Peyer's patch (tissue), 4 donors: Measurements from ENCODE around the gene LMAN2L. TPM values are rescaled to one million over a fixed set of nuclear protein-coding genes. Genes with fewer than 3 reads are reported as not detected.

ENCODE experiments used
- DNase-seq, 3 donors: peaks; one replicate each; pipeline ENCODE4 v3.0.0-alpha.2; 2017 to 2019
- H3K27ac ChIP-seq, 4 donors: fragments of 200-600 bp; sonication (generic); one replicate each; pipeline ENCODE4 v1.5.1; 2016 to 2019
- H3K27me3 ChIP-seq, 2 donors: fragments of 200-600 bp; sonication (generic); one replicate each; pipeline ENCODE4 v1.5.1; 2019
- H3K36me3 ChIP-seq, 3 donors: fragments of 200-600 bp; sonication (generic); one replicate each; pipeline ENCODE4 v1.5.1; 2016 to 2019
- H3K4me1 ChIP-seq, 4 donors: fragments of 200-600 bp; sonication (generic); one replicate each; pipeline ENCODE4 v1.5.1; 2016 to 2019
- H3K4me3 ChIP-seq, 4 donors: fragments of 200-600 bp; sonication (generic); 1 replicate in 3 of 4; 2 replicates in 1 of 4; pipeline ENCODE4 v1.5.1; 2016 to 2019; ENCODE audit warnings: mild to moderate bottlenecking in 1 of 4
- H3K9me3 ChIP-seq, 4 donors: fragments of 200-600 bp; sonication (generic); one replicate each; pipeline ENCODE4 v1.5.1; 2016 to 2019; ENCODE audit warnings: mild to moderate bottlenecking in 1 of 4
- POLR2A ChIP-seq, 2 donors: fragments of 450-650 bp; IDR thresholded peaks; one replicate each; pipeline ENCODE4 v1.5.1; 2017; ENCODE audit warnings: antibody characterized with exemption in 2 of 2, mild to moderate bottlenecking in 2 of 2, moderate library complexity in 2 of 2
- total RNA-seq, 4 donors: library from RNA; depleted of rRNA; stranded (reverse); fragments of >200 nt; gene quantifications; one replicate each; pipeline ENCODE4 v1.1.0, GENCODE V29; 2016
- TF ChIP-seq, protein P1 (sequence below), 6 experiments: fragments of 450-650 bp in 4 of 6; fragments of 200-600 bp in 2 of 6; sonication (generic) in 1 of 6; IDR thresholded peaks; one replicate each; pipeline ENCODE4 v1.5.1; 2017 to 2019; ENCODE audit warnings: antibody characterized with exemption in 6 of 6, mild to moderate bottlenecking in 3 of 6, moderate library complexity in 1 of 6

Gene LMAN2L
- total RNA-seq, 4 donors from 2014 or later, result 9.4 to 12.5 (median 10.8) TPM

DNA sequence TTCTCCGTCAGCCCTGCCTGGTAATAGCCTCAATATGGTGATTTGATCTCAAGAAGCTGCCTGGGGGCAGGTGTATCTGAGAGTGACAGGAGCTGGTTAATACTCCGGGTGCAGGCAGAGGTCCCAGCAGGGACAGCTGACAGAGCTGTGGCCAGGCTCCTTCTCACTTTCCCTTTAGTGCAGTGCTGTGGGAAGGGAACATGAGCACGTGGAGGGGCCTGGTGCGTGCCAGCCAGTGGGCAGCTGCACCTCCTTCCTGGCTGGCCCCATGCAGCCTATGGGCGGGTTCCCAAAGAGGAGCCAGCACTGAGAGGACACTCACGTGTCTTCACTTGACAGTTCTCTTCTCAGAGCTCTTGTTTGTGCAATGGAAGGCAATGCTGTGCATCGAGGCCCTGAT is 29.9 kb upstream of the LMAN2L start:
- Histone ChIP-seq H3K27ac (peak overlapping the region in 1 of 4 donors; percentile 35), H3K4me1 (peaks cover 0 to 96% (median 6%) of the 10 kb centered on the region in 4 donors), H3K4me3 (no peak overlapping the region), H3K9me3 (no peaks in the 10 kb centered on the region), H3K27me3 (no peaks in the 10 kb centered on the region), H3K36me3 (no peaks in the 10 kb centered on the region)
- DNase-seq, result peak in 2 of 3 donors; percentile 58
- TF ChIP-seq, protein P1, sequence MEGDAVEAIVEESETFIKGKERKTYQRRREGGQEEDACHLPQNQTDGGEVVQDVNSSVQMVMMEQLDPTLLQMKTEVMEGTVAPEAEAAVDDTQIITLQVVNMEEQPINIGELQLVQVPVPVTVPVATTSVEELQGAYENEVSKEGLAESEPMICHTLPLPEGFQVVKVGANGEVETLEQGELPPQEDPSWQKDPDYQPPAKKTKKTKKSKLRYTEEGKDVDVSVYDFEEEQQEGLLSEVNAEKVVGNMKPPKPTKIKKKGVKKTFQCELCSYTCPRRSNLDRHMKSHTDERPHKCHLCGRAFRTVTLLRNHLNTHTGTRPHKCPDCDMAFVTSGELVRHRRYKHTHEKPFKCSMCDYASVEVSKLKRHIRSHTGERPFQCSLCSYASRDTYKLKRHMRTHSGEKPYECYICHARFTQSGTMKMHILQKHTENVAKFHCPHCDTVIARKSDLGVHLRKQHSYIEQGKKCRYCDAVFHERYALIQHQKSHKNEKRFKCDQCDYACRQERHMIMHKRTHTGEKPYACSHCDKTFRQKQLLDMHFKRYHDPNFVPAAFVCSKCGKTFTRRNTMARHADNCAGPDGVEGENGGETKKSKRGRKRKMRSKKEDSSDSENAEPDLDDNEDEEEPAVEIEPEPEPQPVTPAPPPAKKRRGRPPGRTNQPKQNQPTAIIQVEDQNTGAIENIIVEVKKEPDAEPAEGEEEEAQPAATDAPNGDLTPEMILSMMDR (IDR thresholded peaks at IDR 0.05), result no peak

DNA sequence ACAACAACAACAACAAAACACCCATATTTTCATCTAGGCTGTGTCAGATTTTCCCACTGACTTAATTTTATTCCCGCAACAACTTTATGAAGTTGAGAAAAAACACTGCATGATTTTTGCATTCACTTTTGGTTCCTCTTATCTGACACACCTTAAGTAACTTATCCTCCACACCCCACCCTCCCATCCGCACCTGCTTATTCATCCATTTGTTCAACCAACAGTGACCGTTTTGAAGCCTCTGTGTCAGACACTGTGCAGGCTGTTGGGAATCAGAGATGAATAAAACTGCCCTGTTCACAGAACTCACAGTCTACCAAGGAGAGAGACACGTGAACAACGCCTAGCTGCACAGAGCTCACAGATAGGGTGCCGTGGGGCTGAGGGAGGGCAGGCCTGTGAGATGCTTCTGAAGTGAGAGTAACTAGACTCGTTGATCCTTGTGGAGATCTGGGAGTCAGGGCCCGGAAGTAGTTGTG is 28.3 kb upstream of the LMAN2L start:
- peak overlapping the region; percentile 61 to 95 (median 79) for H3K27ac ChIP-seq
- H3K4me3 ChIP-seq, result peak overlapping the region in 2 of 4 donors; percentile 27 to 39
- DNase-seq, result peak; percentile 65 to 85 (median 76)
- peaks cover 0 to 98% (median 14%) of the 10 kb centered on the region in 4 donors for H3K4me1 ChIP-seq
- TF ChIP-seq, protein P1 (IDR thresholded peaks at IDR 0.05), result no peak
- TF ChIP-seq POLR2A (IDR thresholded peaks at IDR 0.05), result peak; percentile 40 to 58
- no peaks in the 10 kb centered on the region for H3K9me3 ChIP-seq
- H3K27me3 ChIP-seq, result no peaks in the 10 kb centered on the region
- H3K36me3 ChIP-seq, result no peaks in the 10 kb centered on the region

DNA sequence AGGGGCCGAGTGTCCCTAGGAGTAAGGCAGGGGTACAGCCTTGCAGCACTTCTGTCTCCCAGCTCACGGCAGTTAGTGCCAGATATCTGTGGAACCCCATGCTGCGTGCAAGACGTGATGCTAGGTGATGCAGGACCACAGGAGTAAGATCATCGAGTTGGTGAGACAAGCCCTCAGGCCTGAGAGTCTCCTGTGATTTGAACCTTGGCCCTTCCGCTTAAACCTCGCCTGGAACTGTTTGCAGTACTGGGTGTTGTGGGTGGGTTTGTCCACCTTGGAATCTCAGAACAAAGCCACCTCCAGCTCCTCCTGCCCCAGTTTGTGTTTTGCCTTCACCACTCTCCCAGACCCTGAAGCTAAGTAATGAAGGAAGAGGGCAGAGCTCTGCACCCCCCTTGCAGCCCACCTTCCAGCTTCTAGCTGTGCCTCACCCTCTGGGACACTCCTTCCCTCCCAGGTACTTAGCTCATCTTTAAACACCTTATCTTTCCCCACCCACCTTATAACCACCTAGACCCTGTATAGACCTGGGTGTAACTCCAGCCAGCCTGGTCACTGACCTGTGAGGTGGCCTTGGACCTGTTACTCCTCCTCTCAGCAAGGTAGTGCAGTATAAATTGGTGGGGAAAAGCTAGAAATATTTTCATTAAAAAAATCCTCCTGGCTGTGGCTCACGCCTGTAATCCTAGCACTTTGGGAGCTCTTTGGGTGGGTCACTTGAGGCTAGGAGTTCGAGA is 27.4 kb upstream of the LMAN2L start:
- peak overlapping the region in 2 of 4 donors; percentile 27 to 39 for H3K4me3 ChIP-seq
- peak overlapping the region; percentile 61 to 95 (median 79) for H3K27ac ChIP-seq
- peak in 2 of 3 donors; percentile 69 to 72 for DNase-seq
- peaks cover 0 to 95% (median 14%) of the 10 kb centered on the region in 4 donors for H3K4me1 ChIP-seq
- no peaks in the 10 kb centered on the region for H3K27me3 ChIP-seq
- no peaks in the 10 kb centered on the region for H3K9me3 ChIP-seq
- H3K36me3 ChIP-seq, result no peaks in the 10 kb centered on the region
- peak in 1 of 2 donors; percentile 57 for TF ChIP-seq POLR2A (IDR thresholded peaks at IDR 0.05)
- TF ChIP-seq, protein P1 (IDR thresholded peaks at IDR 0.05), result no peak

DNA sequence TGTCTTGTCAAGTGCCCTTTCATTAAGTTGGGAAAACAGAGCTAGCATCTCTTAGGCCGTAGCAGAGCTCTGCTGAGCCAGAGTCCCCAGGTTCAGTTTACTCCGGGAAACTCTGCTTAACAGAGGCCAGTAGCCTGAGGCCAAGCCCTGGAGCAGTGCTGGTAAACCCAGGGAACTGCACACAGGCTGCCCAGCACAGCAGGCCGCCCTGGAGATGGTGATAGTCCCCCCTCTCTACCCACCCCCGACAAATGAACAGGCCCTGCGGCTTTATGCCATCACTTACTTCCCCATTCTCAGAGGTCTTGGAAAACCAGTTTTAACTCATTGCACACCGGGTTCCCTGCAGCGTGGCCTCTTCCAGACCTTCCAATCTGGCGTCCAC is 24.4 kb upstream of the LMAN2L start:
- H3K4me3 ChIP-seq, result peak overlapping the region; percentile 68 to 93 (median 74)
- H3K4me1 ChIP-seq, result peaks cover 4 to 87% (median 18%) of the 10 kb centered on the region in 4 donors
- TF ChIP-seq, protein P1 (IDR thresholded peaks at IDR 0.05), result peak in 1 of 6 experiments; percentile 14
- TF ChIP-seq POLR2A (IDR thresholded peaks at IDR 0.05), result peak in 1 of 2 donors; percentile 3

DNA sequence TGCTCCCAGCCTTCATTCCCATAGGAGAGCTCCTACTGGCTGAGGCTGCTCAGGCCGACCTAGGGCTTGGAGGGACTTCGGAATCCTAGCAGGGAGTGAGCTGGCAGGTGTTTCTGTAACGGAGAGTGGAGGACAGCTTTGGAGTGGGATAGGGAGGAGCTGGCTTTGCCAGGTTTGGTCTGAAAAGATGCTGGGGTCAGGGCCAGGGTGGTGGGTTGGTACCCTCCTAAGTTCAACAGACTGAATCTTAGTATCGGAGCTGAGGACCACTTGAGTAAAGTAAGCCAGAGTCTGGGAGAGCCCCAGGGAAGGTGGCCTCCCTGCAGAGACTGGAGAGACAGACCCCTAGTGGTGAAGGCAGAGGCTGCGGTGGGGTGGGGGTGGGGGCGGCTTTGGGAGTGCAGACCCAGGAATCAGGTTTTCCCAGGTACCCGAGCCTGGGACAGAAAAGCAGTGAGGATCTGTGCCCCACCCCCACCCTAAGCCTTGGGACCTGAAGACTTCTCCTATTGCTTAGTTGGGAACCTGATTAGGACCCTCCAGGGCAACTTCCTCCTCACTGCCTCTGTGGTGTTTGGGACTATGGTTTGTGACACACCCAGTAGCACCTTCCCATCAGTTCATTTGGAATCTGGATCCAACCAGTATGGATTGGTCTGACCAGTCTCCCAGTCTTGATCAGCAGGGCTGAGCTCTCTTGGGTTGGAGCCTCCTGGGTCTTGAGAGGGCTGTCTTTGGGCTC is 23.8 kb upstream of the LMAN2L start:
- H3K27ac ChIP-seq, result peak overlapping the region; percentile 64 to 97 (median 68)
- peak in 1 of 2 donors; percentile 30 for TF ChIP-seq POLR2A (IDR thresholded peaks at IDR 0.05)
- TF ChIP-seq, protein P1 (IDR thresholded peaks at IDR 0.05), result peak in 5 of 6 experiments; percentile 15 to 54 (median 38)
- H3K4me3 ChIP-seq, result peak overlapping the region; percentile 68 to 93 (median 74)
- no peaks in the 10 kb centered on the region for H3K9me3 ChIP-seq
- H3K4me1 ChIP-seq, result peaks cover 4 to 87% (median 18%) of the 10 kb centered on the region in 4 donors
- peak in 1 of 3 donors; percentile 66 for DNase-seq
- H3K27me3 ChIP-seq, result no peaks in the 10 kb centered on the region
- H3K36me3 ChIP-seq, result no peaks in the 10 kb centered on the region

More for the DNA sequence above, 24.4 kb upstream of the LMAN2L start:
- Histone ChIP-seq H3K9me3 (no peaks in the 10 kb centered on the region), H3K27ac (peak overlapping the region; percentile 64 to 97 (median 68)), H3K27me3 (no peaks in the 10 kb centered on the region), H3K36me3 (no peaks in the 10 kb centered on the region)
- peak in 1 of 3 donors; percentile 65 for DNase-seq
